ENCODE measurements around the gene ATG4B. TPM values are rescaled to one million over a fixed set of nuclear protein-coding genes. Genes with fewer than 3 reads are reported as not detected.

Gene ATG4B
- total RNA-seq, 3 donors from 2014 or later = 47.7 to 71.1 (median 64.2) TPM

- intact Hi-C loops (cut with DNase I; ENCODE audit: low total_unique reads) = no loop called here
- Histone ChIP-seq H3K4me3 (no peak overlapping the region), H3K4me1 (no peaks in the 10 kb centered on the region), H3K27me3 (no peaks in the 10 kb centered on the region), H3K27ac (no peak overlapping the region), H3K9me3 (no peaks in the 10 kb centered on the region), H3K36me3 (no peaks in the 10 kb centered on the region)
- TF ChIP-seq CTCF (IDR thresholded peaks at IDR 0.05) (no peak), POLR2A (IDR thresholded peaks at IDR 0.05) (no peak), POLR2AphosphoS5 (IDR thresholded peaks at IDR 0.05) (no peak)
- DNase-seq (ENCODE audit: low spot score in 2 of 2) = no peak
Measured at GRCh38 chr2:241670333-241671110, 33.0 kb downstream of the ATG4B start.

GRCh38 chr2:241671457-241672240, 34.2 kb downstream of the ATG4B start:
- no peak overlapping the region for H3K4me3 ChIP-seq
- TF ChIP-seq CTCF (IDR thresholded peaks at IDR 0.05) (no peak), POLR2A (IDR thresholded peaks at IDR 0.05) (no peak), POLR2AphosphoS5 (IDR thresholded peaks at IDR 0.05) (no peak)
- DNase-seq (ENCODE audit: low spot score in 2 of 2) = no peak
- no peaks in the 10 kb centered on the region for H3K27me3 ChIP-seq
- no peaks in the 10 kb centered on the region for H3K36me3 ChIP-seq
- intact Hi-C loops (cut with DNase I; ENCODE audit: low total_unique reads) = no loop called here
- H3K4me1 ChIP-seq = no peaks in the 10 kb centered on the region
- no peaks in the 10 kb centered on the region for H3K9me3 ChIP-seq
- H3K27ac ChIP-seq = no peak overlapping the region

- no peaks in the 10 kb centered on the region for H3K36me3 ChIP-seq
- intact Hi-C loops (cut with DNase I; ENCODE audit: low total_unique reads) = no loop called here
- H3K27ac ChIP-seq = no peak overlapping the region
Measured at GRCh38 chr2:241672243-241673188, 35.0 kb downstream of the ATG4B start.

GRCh38 chr2:241673189-241673663, 35.7 kb downstream of the ATG4B start:
- Histone ChIP-seq H3K27ac (no peak overlapping the region), H3K4me3 (no peak overlapping the region), H3K4me1 (no peaks in the 10 kb centered on the region), H3K9me3 (no peaks in the 10 kb centered on the region), H3K27me3 (no peaks in the 10 kb centered on the region), H3K36me3 (no peaks in the 10 kb centered on the region)
- DNase-seq (ENCODE audit: low spot score in 2 of 2) = no peak
- intact Hi-C loops (cut with DNase I; ENCODE audit: low total_unique reads) = no loop called here
- TF ChIP-seq POLR2A (IDR thresholded peaks at IDR 0.05) = no peak
- TF ChIP-seq POLR2AphosphoS5 (IDR thresholded peaks at IDR 0.05) = no peak
- no peak for TF ChIP-seq CTCF (IDR thresholded peaks at IDR 0.05)

More at GRCh38 chr2:241672243-241673188, 35.0 kb downstream of the ATG4B start:
- H3K27me3 ChIP-seq = no peaks in the 10 kb centered on the region
- TF ChIP-seq POLR2A (IDR thresholded peaks at IDR 0.05) (no peak), POLR2AphosphoS5 (IDR thresholded peaks at IDR 0.05) (no peak), CTCF (IDR thresholded peaks at IDR 0.05) (no peak)
- H3K4me3 ChIP-seq = no peak overlapping the region
- no peak for DNase-seq (ENCODE audit: low spot score in 2 of 2)
- H3K4me1 ChIP-seq = no peaks in the 10 kb centered on the region
- no peaks in the 10 kb centered on the region for H3K9me3 ChIP-seq
